Stimulated activated CD4-positive, alpha-beta T cell treated with anti-CD3 and anti-CD28 coated beads, Interleukin-1b, Interleukin-23, amount 100 ng/mL, for 4 hours (primary cell): ENCODE measurements around the gene RTCB.
"Not testable (repeated sequence)": the region's sequence is repeated elsewhere in the genome, so short reads cannot be mapped to it uniquely, and the experiment has no call there.

Experiments used
- DNase-seq, 2 donors: peaks; one replicate each; pipeline ENCODE4 v3.0.0-alpha.2; 2020; ENCODE audit warnings: low read depth in 2 of 2

Gene RTCB

DNA sequence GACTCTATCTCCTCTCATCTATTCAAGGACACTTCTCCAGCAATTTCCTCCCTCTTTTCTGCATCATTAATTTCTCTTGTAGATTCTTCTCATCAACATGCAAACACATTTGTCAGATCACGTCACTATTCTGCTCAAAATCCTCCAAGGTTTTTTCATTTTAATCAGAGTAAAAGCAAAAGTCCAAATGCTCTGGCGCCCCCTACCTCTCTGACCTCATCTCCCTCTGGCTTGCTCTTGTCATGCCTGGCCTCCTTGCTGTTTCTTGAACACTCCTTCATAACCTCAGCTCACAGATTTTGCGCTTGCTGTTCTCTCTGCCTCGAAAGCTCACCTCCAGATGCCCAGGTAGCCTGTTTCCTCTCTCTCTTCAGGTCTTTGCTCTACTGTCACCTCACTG is 22.4 kb downstream of the RTCB start:
- no peak for DNase-seq

DNA sequence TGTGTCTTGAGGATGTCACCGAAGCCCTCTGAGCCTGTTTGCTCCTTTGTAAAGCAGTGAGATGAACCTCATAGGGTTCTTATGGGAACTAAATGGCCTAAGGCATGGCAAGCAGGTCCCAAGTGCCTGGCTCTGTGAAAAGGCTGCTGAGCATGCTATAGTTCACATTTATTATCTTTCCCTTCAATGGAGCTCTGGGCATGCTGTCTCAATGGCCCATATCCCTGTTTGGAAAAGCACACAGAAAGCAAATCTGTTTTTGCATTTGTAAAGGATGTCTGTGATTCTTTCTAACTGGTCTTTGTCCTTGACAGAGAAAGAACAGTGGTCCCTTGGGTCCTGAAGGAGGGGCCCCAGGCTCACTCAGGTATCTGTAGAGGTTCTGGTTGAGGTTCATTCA is 26.4 kb downstream of the RTCB start:
- no peak for DNase-seq

DNA sequence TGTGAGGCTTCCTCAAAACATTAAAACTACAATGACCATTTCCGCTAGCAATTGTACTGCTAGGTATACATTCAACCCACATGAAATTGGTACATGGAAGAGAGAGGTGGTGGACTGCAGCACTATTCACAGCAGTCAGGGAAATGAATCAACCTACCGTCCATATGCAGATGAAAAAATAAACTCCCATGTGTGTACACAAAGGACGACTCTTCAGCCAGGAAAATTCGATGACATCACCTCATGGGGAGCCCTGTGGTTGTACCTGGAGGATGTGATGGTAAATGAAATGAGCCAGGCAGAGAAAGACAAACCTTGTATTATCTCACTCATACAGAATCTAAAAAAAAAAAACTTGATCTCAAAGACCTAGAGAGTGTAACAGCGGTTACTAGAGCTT is 31.1 kb downstream of the RTCB start:
- no peak for DNase-seq

DNA sequence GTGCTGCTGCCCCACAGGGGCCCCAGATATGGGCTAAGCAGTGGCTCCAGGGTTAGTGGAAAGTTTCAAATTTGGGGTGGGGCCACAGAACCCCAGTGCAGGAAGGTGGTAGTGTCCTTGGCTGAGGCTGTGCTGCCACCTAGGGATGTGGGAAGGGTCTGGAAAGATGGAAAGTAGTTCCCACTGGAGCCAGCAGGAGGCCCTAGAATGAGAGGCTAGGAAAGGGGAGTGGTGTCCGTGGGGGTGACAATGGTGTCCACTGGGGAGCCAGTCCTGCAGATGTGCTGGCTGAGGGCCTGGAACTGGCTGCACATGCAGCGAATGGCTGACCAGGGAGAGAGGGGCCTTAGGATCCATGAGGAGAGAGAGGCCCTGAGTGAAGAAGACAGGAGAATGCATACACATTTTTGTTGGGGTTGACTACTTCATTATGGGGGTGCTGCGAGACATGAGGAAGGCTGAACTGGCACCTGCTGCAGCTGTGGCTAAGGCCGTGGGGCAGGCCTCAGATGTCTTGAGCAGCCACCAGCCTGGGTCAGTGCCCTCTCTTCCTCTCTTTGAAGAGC is 33.3 kb downstream of the RTCB start:
- no peak for DNase-seq

DNA sequence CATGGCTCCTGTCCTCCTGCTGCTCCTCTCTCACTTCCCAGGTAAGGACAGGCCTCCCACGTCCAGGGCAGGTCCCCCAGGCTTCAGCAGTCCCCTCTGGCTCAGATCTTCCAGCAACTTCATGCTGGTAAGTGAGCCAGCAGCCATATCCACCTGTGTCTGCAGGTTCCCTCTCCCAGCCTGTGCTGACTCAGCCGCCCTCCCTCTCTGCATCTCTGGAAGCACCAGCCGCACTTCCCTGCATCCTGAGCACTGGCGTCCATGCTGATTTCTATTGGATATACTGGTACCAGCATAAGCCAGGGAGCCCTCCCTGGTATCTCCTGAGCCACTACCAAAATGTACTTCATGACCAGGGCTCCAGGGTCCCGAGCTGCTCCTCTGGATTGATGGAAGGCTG is 35.4 kb downstream of the RTCB start:
- DNase-seq = no peak

DNA sequence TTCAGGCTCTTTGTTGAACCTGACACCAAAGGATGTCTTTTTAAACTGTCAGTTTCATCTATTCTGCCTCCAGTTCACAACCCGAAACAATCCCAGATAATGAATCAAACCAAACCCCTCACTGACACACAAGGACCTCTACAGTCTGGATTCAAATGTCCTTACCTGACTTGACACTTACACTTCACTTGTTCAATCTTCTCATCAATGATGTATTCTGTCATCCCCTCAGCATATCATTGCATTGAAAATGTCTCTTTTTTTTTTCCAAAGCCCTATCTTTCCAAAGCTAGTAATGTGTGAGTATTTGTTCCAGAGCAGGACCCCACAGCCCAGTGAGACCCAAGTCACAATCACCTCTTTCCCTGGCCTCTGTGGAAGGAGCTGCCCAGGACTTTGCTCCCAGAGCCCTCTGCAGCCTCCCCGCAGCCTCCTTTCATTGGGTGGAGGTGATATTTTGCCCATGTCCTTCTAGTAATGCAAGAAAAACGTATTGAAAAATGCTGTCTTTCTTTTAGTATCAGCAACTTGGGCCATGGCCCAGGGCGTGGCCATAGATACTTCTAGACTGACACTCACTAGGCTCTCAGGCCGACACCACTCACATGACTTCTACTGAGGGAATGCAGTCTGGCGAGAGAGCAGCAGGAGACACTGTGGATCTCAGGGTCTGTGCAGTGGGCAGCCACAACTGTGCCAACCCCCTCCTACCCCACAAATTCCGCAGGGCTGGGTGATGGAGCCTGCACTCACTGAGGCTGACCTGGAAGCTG is 36.2 kb downstream of the RTCB start:
- DNase-seq = no peak

DNA sequence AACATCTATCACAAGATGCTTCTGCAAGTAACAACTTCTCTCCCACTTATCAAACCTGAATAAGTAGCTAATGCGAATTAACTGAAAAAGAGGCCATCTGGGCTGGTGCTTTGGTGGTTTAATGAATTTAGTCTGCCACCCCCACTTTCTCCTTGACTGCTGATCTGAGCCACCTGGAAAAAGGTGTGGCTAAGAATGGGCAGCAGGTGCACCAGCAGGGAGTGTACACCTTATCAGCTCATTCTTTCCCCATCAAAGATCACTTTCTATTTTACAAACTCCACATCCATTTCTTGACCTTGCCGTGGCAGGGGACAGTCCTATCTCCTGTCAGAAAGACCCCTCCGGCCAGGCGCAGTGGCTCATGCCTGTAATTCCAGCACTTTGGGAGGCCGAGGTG is 47.8 kb downstream of the RTCB start:
- DNase-seq = no peak

DNA sequence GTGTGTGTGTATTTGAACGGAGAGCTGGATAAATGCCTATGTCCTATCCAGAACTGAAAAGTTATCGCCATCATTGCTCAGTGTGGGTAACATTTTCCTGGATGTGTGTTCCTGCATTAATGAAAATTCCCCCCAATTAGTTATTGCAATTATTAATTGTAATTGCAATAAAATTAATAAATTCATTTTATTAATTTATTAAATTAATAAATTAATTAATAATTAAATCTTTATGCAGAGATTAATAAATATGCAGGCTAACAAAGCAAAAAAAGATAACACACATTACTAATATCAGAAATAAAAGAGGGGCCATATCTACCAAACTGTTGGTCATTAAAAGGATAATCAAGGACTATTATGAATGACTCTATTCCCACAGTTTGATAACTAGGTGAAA is 50.8 kb downstream of the RTCB start:
- DNase-seq = no peak

DNA sequence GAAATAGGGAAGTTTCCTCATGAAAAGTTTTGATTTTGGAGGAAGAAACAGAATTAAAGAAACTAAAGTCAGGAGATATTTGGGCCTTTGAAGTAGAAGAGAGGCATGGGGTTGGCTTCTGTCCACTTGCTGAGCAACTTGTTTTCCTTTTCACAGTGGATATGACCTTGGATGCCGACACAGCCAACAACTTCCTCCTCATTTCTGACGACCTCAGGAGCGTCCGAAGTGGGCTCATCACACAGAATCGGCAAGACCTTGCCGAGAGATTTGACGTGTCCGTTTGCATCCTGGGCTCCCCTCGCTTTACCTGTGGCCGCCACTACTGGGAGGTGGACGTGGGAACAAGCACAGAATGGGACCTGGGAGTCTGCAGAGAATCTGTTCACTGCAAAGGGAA is 52.0 kb downstream of the RTCB start:
- not testable (repeated sequence) for DNase-seq

DNA sequence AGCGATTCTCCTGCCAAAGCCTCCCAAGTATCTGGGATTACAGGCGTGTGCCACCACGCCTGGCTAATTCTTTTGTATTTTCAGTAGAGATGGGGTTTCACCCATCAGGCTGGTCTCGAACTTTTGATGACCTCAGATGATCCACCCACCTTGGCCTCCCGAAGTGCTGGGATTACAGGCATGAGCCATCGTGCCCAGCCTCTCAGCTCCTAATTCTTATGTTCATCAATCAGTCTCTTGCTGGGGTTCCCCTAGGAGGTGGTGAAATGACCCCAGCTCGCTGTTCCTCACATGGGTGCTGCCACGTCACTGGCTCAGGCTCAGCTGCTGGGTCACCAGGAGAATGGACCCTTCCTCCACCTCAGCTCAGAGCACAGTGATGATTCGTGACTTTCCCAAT is 54.5 kb downstream of the RTCB start, which contains the start of gene RFPL3:
RFPL3 (plus strand) TSS at position 301 of the 400 bp plus-strand sequence. CDS start 205 bp downstream, outside the sequence.
- not testable (repeated sequence) for DNase-seq

DNA sequence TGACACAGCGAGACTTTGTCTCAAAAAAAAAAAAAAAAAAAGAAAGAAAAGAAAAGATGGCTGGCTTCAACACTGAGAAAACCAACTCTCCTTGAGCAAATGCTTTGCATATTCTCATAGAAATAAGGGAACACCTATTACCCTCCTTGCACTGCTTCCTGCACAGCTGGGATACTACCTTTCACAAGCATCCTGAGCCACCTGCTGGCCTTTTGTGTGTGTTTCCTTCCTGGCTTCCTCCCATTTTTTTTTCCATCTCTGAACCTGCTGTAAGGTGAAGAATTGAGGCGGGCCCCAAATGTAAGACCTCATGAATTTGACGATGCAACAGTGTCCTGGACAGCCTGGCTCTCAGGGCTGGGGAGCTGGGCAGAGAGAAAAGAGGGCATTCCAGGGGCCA is 56.3 kb downstream of the RTCB start:
- no peak for DNase-seq

DNA sequence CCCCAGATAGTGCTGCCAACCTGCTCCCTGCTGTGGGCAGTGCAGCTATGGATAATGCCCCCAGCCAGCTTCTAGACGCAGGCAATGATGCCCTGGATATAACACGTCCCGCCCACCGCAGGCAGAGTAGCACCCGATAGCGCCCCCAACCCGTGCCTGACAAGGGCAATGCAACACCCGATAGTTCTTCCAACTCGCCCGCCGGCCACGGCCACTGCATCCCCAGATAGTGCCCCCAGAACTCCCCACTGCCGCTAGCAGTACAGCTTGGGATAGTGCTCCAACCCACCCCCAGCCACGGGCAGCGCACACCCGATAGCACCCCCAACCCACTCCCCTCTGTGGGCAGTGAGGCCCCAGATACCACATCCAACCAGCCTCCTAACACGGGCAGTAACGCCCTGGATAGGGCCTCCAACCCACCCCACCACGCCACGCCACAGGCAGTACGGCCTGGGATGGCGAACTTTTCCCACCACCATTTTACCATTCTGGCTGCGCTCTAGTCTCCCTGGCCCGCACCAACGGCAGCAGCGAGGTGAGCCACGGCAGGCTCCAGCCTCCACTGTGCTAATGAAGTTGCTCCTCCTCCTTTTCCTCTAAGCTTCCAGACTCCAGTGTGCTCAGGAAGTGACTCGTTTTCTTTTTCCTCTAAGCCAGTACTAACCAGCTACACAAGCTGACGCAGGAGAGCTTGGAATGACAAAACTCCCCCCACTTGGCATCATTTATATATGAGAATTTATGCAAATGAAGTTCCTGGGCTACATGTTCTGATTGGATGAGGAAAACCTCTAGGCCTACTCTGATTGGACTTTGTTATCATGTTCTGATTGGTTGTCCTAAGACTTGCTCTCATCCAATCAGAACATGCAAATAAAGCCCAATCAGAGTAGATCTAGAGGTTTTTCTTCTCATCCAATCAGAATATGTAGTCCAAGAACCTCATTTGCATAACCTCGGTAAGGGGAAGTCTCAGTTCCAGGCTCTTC is 57.4 kb downstream of the RTCB start:
- no peak for DNase-seq

DNA sequence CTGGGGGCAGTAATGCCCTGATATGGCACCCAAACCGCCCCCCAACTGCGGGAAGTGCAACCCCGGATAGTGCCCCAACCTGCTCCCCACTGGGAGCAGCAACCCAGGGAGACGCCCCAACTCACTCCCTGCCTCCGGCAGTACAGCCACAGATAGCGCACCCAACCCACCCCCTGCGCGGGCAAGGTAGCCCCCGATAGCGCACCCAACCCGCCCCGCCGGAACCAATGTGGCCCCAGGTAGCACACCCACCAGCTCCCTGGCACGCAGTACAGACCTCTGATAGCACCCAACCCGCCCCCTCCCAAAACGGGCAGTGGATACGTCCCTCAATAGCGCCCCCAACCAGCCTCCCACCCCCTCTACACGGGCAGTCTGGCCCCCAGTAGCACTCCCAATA is 58.2 kb downstream of the RTCB start:
- no peak for DNase-seq

DNA sequence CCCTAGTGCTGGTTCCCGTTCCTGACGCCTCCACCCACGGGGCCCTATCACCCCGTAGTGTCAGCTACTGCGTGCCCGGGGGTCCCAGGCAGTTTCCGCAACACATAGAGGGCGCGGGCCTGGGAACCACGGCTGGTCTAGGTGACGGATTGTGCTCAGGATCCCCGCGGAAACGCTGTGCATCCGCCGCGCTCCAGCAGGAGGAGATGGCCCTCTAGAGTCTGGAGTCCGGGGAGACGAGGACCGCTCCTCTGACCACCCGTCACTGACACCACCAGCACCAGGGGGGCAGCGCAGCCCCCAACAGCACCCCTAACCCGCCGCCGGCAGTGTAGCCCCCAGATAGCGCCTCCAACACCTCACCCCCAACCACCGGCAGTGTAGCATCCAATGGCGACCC is 58.8 kb downstream of the RTCB start:
- no peak for DNase-seq

DNA sequence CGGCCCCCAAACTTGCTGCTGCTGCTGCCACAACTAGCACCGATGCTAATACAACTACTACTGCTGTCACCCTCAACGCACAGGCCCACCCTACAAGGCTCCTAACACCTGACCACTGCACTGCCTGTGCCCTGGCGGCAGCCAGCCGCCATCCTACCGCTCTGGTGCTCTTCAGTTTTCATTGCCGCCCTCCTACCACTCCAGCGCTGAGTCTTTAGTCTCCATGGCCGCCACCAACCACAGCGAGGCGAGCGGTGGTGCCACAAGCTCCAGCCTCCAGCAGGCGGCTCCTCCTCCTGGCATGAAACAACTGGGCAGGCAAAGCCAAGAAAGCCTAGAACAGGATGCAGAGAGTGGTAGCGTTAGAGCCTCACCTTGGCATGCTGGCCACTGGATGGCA is 59.4 kb downstream of the RTCB start:
- no peak for DNase-seq

DNA sequence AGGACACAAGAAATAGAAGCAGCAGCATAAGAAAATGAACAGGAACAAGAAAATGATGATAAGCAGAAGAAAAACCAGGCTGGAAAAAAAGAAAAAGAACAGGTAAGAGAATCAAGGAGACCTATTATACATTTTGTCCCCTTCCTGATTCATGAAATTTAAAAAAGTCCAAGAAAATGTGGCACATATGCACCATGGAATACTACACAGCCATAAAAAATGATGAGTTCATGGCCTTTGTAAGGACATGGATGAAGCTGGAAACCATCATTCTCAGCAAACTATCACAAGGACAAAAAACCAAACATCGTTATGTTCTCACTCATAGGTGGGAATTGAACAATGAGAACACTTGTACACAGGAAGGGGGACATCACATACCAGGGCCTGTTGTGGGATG is 60.2 kb downstream of the RTCB start:
- DNase-seq = not testable (repeated sequence)

DNA sequence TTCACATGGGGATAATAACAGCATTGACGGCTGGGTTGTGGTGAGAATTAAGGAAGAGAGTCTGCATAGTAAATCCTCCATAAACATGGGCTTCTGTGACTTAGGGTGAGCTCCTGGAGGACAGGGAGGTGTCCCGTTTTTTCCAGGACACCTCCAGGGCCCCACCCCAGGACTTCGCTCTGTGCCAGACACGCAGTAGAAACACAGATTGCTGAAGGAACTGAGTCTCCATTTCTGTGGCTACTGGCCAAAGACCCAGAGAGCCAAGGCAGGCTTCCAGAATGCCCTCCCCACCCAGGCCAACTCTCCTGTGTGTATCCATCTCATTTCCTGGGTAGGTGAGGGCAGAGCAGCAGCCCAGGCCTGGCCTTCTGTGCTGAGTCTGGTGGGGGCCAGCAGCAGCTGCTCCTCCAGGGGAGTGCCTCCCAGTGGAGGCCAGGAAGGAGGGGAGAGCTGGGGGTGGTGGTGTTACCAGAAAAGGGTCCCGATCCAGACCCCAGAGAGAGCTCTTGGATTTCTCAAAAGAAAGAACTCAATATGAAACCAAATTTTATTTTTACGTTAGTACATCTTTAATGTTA is 63.9 kb downstream of the RTCB start:
- DNase-seq = no peak

DNA sequence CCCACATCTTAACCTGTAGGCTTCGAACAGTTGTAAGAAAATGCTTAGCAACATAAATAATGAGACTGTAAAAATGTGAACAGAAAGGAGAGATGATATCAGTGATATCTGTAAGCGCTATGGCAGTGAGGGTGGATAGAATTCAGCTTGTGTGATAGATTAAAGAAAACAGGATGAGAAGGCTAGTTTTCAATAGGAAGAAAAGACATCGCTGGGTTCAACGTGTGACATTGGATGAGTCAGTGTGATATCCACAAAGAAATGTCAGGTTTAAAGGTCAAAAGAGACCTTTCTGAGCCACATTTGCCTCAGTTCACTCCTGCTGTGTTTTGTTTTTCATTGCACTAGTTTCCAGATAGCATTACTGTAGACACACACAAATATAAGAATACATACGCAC is 68.1 kb downstream of the RTCB start:
- DNase-seq = no peak

DNA sequence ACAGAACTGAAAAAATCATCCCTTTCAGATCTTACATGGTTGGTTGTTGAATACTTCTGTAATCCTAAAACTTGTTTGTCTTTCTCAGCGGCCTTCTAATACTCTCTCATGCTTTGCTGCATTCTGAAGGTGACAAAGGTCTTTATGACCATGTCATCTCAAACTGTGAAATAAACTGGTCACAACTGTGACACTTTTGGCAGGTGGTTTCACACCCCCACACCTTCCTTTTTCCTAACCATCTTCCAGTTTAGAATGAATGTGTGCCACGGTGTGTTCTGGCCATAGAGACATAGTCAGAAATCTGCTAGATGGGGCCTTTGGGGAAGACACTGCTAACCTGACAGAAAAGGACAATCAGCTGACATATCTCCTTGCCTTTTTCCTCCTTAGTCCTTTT is 69.1 kb downstream of the RTCB start:
- DNase-seq = no peak

DNA sequence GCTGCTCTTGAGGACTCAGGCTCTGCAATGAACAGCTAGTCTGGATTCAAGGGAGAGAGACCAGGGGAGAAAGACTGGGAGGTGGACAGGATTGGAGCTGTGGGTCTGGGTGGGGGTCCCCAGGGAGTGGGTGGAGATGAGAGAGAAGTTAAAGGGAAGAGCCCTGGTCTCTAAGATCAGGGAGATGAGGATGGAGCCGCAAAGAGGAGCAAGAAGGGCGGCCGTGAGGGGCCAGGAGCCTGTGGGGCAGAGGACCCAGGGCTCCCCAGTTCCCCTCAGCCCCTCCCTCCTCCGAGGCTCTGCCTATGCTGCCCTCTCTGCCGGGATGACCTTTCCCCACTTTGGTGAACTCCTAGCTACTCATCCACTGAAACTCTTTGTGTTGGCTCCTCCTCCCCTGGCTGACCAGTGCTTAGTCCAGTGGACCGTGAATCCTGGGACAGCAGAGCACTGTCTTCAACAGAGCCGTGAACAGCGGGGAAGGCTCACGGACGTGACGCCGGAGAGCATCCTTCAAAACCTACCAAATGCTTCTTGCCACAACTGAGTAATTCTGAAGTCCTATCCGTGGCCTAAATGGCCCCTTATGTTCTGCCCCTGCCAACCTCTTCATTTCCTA is 70.8 kb downstream of the RTCB start:
- no peak for DNase-seq

DNA sequence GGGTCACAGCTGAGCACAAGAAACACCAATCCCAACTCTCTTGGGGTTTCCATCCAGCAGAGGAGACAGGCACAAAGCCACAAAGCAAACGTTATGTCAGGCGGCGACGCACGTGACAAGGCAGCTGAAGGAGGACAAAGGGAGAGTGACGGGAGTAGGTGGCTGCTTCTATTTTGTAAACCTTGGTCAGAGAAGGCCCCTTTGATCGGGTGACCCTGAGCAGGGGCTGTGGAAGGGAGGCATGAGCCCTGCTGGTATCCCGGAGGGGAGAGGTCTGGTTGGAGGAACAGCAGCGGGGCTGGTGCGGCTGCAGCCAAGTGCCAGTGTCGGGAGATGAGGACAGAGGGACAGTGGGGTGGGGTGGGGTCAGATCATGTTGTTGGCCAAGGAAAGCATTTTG is 71.6 kb downstream of the RTCB start:
- DNase-seq = no peak
